Large intestine (tissue), 3 donors: ENCODE data around the gene UBE4B. TPM values are rescaled to one million over a fixed set of nuclear protein-coding genes. Genes with fewer than 3 reads are reported as not detected.

Experiments
- DNase-seq, 2 donors: peaks; one replicate each; pipeline versions ENCODE4 v3.0.0 to v3.0.0-alpha.2; 2013
- H3K27ac ChIP-seq: one replicate; pipeline ENCODE4 v1.5.1; 2013; ENCODE audit warnings: low read length
- H3K27me3 ChIP-seq: 2 replicates; pipeline ENCODE4 v1.6.1; 2013; ENCODE audit warnings: low read length; ENCODE audit not compliant: control insufficient read depth, insufficient read depth
- H3K36me3 ChIP-seq: 2 replicates; pipeline ENCODE4 v1.6.1; 2013; ENCODE audit warnings: low read length; ENCODE audit not compliant: control insufficient read depth, insufficient read depth
- H3K4me1 ChIP-seq: one replicate; pipeline ENCODE4 v1.6.1; 2013; ENCODE audit warnings: low read length; ENCODE audit not compliant: control insufficient read depth, insufficient read depth
- H3K4me3 ChIP-seq: one replicate; pipeline ENCODE4 v1.5.1; 2013; ENCODE audit warnings: low read length
- H3K9me3 ChIP-seq: one replicate; pipeline ENCODE4 v1.6.1; 2013; ENCODE audit warnings: mild to moderate bottlenecking, low read depth, low read length, moderate library complexity; ENCODE audit not compliant: control insufficient read depth
- WGBS: methylation state at CpG from one replicate; pipeline ENCODE4 v1.1.5; 2013; ENCODE audit warnings: low lambda C conversion rate; ENCODE audit not compliant: insufficient coverage; 5-methylcytosine and 5-hydroxymethylcytosine counted together
- polyA plus RNA-seq: library from polyadenylated mRNA; unstranded; fragments of 120-200 nt; gene quantifications from one replicate; pipeline ENCODE4 v1.2.1, GENCODE V29; 2013

UBE4B gene
- polyA plus RNA-seq, 1 donor = 49.1 TPM

DNA sequence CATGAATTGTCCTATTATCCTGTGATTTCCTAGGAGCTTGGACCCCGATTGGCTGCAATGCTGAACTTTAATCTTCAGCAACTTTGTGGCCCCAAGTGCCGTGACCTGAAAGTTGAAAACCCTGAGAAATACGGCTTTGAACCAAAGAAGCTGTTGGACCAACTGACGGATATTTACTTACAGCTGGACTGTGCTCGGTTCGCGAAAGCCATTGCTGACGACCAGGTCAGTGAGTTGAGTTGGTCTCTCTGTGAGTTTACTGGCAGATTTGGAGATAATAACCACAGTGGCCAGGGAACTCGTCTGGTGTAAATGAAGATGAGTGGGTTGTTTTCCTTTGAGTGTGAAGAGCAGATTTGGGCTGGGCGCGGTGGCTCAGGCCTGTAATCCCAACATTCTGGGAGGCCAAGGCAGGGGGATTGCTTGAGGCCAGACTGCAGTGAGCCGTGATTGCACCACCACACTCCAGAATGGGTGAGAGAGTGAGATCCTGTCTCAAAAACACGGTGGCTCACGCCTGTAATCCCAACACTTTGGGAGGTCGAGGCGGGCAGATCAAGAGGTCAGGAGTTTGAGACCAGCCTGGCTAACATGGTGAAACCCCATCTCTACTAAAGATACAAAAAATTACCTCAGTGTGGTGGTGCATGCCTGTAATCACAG, 138.5 kb downstream of the UBE4B start:
- Histone ChIP-seq H3K4me1 (peaks cover 4% of the 10 kb centered on the region), H3K9me3 (no peaks in the 10 kb centered on the region), H3K36me3 (peaks cover 48% of the 10 kb centered on the region), H3K4me3 (no peak overlapping the region), H3K27me3 (no peaks in the 10 kb centered on the region), H3K27ac (peak overlapping the region; percentile 25)
- DNase-seq = no peak
- no CpG with 5 or more reads among the region's 16 CpGs for WGBS

DNA sequence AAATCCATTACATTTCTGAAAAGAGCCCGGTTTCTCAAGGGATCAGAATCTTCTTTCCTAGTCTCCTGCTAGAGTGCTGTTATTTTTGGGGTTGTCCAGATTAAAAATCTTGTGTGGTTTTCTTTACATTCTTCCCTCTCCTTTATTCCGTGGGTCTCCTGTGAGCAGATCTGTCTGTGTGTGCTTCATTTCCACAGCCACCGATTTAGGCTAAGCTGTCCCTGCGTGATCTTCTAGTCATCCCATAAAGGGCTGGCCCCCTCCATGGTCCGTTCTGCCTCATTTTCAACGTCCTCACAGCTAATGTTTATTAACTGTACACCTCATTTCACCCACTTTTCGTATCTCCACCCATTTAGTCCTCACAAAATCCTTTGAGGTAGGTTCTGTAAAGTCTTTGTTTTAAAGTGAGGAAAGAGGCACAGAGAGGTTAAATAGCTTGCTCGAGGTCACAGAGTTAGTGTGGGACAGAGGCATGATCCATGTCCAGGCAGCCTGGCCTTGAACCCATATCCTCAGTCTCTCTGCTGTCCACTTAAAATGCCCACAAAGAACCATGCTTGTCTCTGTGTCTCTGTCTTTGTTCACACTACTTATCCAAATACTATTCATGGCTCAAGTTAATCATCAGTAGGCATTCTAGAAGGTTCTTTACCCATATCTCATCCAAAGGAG, 139.4 kb downstream of the UBE4B start:
- Histone ChIP-seq H3K4me1 (peaks cover 4% of the 10 kb centered on the region), H3K4me3 (no peak overlapping the region), H3K9me3 (no peaks in the 10 kb centered on the region), H3K27me3 (no peaks in the 10 kb centered on the region), H3K27ac (no peak overlapping the region), H3K36me3 (peaks cover 48% of the 10 kb centered on the region)
- WGBS = 100% methylated on average over 3 of the region's 8 CpGs
- no peak for DNase-seq

DNA sequence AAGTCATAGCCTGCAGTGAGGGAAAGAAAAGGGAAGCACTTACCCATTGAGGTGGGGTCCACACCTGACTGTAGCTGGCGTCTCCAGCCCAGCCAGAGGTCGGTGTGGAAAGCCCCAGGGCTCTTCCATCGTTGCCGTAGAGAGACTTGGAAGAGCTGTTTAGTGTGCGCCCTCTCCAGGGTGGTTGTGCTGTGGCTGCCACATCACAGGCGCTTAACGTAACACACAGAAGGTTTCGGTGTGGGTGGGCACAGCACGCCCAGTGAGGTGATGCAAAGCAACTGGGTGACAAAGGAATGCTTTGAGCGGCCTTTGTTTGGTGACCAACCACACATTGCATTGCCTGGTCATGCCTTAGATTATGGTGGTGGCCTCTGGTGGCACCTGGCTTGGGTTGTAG, 140.8 kb downstream of the UBE4B start:
- peaks cover 47% of the 10 kb centered on the region for H3K36me3 ChIP-seq
- no peaks in the 10 kb centered on the region for H3K27me3 ChIP-seq
- WGBS = no CpG with 5 or more reads among the region's 10 CpGs

DNA sequence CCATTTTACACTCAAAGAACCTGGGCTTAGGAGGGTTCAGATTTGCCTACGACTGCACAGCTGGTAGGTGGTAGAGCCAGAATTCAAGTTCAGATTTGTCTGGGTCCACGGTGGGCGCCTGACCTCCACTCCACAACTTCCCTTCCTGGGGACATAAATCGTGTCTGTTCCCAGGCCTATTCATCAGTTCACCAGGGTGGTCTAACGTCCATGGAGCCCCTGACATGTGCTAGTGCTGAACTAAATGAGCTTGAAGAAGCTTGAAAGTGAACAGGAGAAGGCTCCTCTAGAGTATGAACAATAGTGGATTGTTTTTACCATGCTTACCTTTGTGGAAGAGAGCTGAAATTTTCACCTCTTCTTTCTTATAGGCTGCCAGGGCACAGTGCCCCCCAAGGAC, 145.1 kb downstream of the UBE4B start:
- peaks cover 46% of the 10 kb centered on the region for H3K36me3 ChIP-seq
- no peak overlapping the region for H3K27ac ChIP-seq
- H3K9me3 ChIP-seq = no peaks in the 10 kb centered on the region
- no peak overlapping the region for H3K4me3 ChIP-seq
- H3K27me3 ChIP-seq = no peaks in the 10 kb centered on the region
- WGBS = no CpG with 5 or more reads among the region's 5 CpGs
- DNase-seq = no peak
- no peaks in the 10 kb centered on the region for H3K4me1 ChIP-seq

More for the DNA sequence above, 140.8 kb downstream of the UBE4B start:
- no peak for DNase-seq
- no peak overlapping the region for H3K4me3 ChIP-seq
- no peaks in the 10 kb centered on the region for H3K9me3 ChIP-seq
- H3K4me1 ChIP-seq = peaks cover 4% of the 10 kb centered on the region
- no peak overlapping the region for H3K27ac ChIP-seq

DNA sequence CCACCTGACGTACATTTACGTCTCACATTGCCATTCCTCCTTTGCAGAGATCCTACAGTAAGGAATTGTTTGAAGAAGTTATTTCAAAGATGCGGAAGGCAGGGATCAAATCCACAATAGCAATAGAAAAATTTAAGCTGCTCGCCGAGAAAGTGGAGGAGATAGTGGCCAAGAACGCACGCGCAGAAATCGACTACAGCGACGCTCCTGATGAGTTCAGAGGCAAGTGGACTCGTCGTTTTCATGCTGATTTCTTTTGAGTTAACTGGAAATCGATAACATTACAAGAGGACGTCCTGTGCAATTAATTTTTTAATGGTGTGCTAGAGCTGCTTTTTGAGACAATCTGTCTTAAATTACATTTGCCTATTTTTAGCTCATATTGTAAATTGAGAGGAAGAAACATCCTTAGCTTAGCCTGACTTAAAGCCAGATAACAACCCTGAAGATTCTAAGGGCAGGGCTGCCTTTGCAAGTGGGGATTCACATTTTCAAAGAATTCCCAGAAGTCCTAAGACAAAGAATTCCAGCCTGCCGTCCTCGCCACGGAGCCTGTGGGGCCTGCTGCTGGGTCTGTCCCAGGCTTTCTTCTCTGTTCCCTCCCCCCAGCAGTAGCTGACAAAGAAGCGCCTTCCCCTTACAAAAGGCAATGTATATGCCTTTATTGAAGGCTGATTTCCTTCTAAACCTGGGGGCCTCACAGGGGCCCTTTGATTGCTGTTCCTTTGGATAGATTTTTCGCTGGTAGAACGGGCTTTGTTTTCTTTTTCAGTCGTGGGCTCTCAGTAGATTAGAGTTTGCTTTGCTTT, 146.0 kb downstream of the UBE4B start:
- DNase-seq = no peak
- Histone ChIP-seq H3K36me3 (peaks cover 41% of the 10 kb centered on the region), H3K4me3 (no peak overlapping the region), H3K4me1 (no peaks in the 10 kb centered on the region), H3K27ac (no peak overlapping the region), H3K9me3 (no peaks in the 10 kb centered on the region), H3K27me3 (no peaks in the 10 kb centered on the region)
- WGBS = 93% methylated on average over 3 of the region's 22 CpGs

DNA sequence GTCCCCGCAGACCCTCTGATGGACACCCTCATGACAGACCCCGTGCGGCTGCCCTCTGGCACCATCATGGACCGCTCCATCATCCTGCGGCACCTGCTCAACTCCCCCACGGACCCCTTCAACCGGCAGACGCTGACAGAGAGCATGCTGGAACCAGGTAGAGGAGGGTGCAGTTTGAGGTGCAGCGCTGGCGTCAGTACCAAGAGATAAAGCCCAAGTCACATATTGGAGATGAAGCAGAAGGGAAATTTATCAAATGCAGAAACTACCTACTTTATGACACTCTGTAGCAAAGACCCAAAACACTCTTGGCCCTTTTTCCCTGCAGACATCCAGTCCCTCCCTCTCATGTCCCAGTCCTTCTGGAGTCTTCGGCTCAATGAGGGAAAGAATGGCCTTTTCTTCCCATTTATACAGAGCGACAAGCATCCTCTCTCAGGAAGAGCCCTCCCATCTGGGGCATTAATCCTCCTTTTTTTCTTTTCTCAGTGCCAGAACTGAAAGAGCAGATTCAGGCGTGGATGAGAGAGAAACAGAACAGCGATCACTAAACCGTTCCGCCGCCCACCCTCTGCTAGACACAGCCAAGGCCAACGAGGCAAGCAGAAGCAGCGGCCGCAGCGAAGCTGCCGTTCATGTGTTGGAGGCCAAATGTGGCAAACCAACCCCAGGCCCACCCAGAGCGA, 146.8 kb downstream of the UBE4B start:
- Histone ChIP-seq H3K4me3 (no peak overlapping the region), H3K27me3 (no peaks in the 10 kb centered on the region), H3K36me3 (peaks cover 39% of the 10 kb centered on the region), H3K9me3 (no peaks in the 10 kb centered on the region), H3K4me1 (no peaks in the 10 kb centered on the region), H3K27ac (no peak overlapping the region)
- 86% methylated on average over 1 of the region's 23 CpGs for WGBS
- DNase-seq = no peak

DNA sequence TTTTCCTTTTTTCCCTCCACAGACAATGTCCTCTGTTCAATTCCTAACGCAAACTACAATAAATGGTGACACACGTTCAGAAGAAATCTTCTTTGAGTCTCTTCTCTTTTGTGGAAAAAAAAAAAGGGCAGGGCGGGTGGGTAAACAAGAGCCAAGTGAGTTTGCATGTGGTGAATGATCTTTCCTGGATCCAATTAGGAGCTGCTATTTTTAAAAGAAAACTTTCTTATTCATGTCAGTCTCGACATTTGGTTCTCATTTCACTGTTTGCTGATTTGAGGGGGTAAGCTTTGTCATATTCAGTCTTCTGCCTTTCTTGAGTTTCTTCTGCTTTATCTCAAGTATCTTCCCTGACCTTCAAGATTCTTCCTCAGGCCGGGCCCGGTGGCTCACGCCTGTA, 148.4 kb downstream of the UBE4B start:
- Histone ChIP-seq H3K9me3 (no peaks in the 10 kb centered on the region), H3K27ac (no peak overlapping the region), H3K4me3 (no peak overlapping the region), H3K36me3 (peaks cover 32% of the 10 kb centered on the region), H3K27me3 (no peaks in the 10 kb centered on the region), H3K4me1 (no peaks in the 10 kb centered on the region)
- 95% methylated on average over 3 of the region's 7 CpGs for WGBS
- DNase-seq = no peak

DNA sequence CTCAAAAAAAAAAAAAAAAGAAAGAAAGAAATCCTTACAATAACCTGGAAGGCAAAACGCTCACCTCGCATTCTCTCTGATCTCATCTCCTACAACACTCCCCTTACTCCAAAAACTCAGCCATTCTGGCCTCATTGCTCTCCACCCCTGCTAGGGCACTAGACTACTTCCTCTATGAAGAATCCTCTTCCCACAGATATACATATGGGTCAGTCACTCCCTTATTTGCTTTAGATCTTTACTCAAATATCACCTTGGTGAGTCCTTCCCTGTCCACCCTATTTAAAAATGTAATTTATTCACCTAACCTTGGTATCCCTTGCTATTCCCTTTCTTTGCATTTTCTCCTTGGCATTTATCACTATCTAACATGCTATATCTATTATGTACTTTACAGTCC, 153.0 kb downstream of the UBE4B start:
- DNase-seq = no peak
- Histone ChIP-seq H3K4me3 (no peak overlapping the region), H3K36me3 (peaks cover 3% of the 10 kb centered on the region), H3K9me3 (no peaks in the 10 kb centered on the region), H3K4me1 (no peaks in the 10 kb centered on the region), H3K27ac (no peak overlapping the region), H3K27me3 (no peaks in the 10 kb centered on the region)
- 90% methylated on average over 2 of the region's 2 CpGs for WGBS

DNA sequence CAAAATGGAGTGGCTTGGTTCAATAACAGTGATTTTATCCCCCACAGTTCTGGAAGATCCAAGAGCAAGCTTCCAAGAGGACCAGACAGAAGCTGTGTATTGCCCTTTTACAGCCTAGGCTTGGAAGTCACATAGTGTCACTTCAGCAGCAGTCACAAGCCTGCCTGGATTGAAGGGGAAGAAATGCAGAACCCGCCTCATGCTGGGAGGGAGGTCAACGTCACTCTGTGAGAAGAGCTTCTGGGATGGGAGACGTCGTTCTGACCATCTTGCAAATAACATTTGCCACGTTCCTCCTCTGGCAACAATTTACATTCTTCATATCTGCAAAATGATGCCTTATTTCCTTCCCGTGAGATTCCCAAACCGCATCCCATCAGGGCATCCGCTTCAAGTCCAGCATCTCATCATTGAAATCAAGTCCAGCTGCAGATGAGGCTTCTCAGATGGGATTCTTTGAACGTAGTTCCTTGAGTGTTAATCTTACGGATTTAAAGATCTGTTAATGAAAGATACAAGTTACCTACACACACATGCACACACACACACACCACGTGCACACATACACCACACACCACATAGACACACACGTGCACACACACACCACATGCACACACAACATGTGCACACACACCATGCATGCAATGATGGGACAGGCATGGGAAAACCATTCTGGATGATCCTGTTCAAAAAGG, 153.7 kb downstream of the UBE4B start:
- no peak for DNase-seq
- H3K27me3 ChIP-seq = no peaks in the 10 kb centered on the region
- WGBS = no CpG with 5 or more reads among the region's 12 CpGs
- no peaks in the 10 kb centered on the region for H3K36me3 ChIP-seq
- H3K4me3 ChIP-seq = no peak overlapping the region
- H3K9me3 ChIP-seq = no peaks in the 10 kb centered on the region
- H3K27ac ChIP-seq = no peak overlapping the region
- no peaks in the 10 kb centered on the region for H3K4me1 ChIP-seq

DNA sequence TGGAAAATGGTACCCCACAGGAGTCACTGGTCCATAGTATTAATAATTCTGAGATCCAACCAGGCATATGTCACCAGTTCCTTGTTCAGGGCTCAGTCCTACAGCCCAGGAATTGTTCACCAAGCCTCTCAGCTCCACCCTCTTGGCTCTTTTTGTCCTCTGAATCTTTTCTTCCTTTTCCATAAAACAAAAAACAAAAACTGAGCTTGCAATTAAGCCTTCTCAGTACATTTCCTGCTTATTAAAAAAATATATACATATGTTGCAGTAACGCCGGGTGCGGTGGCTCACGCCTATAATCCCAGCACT, 154.2 kb downstream of the UBE4B start:
- Histone ChIP-seq H3K9me3 (no peaks in the 10 kb centered on the region), H3K27me3 (no peaks in the 10 kb centered on the region), H3K36me3 (no peaks in the 10 kb centered on the region), H3K4me1 (no peaks in the 10 kb centered on the region), H3K27ac (no peak overlapping the region), H3K4me3 (no peak overlapping the region)
- 100% methylated on average over 3 of the region's 4 CpGs for WGBS
- DNase-seq = no peak
